Endothelial cell of umbilical vein (primary cell): ENCODE data around the gene NR2F2. TPM values are rescaled to one million over a fixed set of nuclear protein-coding genes. Genes with fewer than 3 reads are reported as not detected.

Source experiments
- BruUV-seq: library from RNA; stranded (reverse); fragments of 400-500 nt; replicated peaks from 2 replicates; lab custom pipeline; 2021; lab: Mats Ljungman, UMichigan
- CTCF ChIA-PET: fragments of 300-600, 350-600 bp; sonication (Branson Sonifier 250); formaldehyde crosslinking; loops from one replicate; lab custom pipeline; 2021; ENCODE audit warnings: antibody characterized with exemption, inconsistent platforms; lab: Charles Lee
- POLR2A ChIA-PET: fragments of 300-600, 350-600 bp; sonication (Branson Sonifier 250); formaldehyde crosslinking; loops from one replicate; lab custom pipeline; 2021; ENCODE audit warnings: antibody characterized with exemption, inconsistent platforms; lab: Charles Lee
- DNase-seq: peaks from one replicate; pipeline ENCODE4 v3.0.0-alpha.2; 2011; ENCODE audit warnings: low read depth, low spot score
- FAIRE-seq: peaks from 2 replicates; lab custom pipeline; 2011; peaks lifted over from hg19 to GRCh38; lab: Jason Lieb, UNC
- H2AFZ ChIP-seq: 2 replicates; pipeline ENCODE4 v1.6.0; 2012; ENCODE audit warnings: low read depth, low read length, control low read depth, inconsistent platforms
- H3K27ac ChIP-seq: 2 replicates; pipeline ENCODE4 v1.5.1; 2011; ENCODE audit warnings: low read depth, mild to moderate bottlenecking, control low read depth, low read length, moderate library complexity; ENCODE audit not compliant: insufficient read depth
- H3K27me3 ChIP-seq, 2 experiments: 2 replicates each; pipeline versions ENCODE4 v1.6.0 to v1.6.1; 2011; ENCODE audit warnings: low read length in 2 of 2, mixed read lengths in 1 of 2; ENCODE audit not compliant: control insufficient read depth in 2 of 2, insufficient read depth in 2 of 2
- H3K36me3 ChIP-seq, 2 experiments: 2 replicates in 1 of 2; 3 replicates in 1 of 2; pipeline ENCODE4 v1.5.1; 2011; ENCODE audit warnings: low read length in 2 of 2, mild to moderate bottlenecking in 1 of 2, moderate library complexity in 1 of 2; ENCODE audit not compliant: control insufficient read depth in 2 of 2, insufficient read depth in 2 of 2; ENCODE audit errors: extremely low read depth in 1 of 2
- H3K4me1 ChIP-seq: 3 replicates; pipeline ENCODE4 v1.5.1; 2011; ENCODE audit warnings: mild to moderate bottlenecking, low read length; ENCODE audit not compliant: control insufficient read depth, insufficient read depth; ENCODE audit errors: extremely low read depth
- H3K4me2 ChIP-seq: 2 replicates; pipeline ENCODE4 v1.6.1; 2011; ENCODE audit warnings: low read length, control low read depth, mixed read lengths; ENCODE audit not compliant: insufficient read depth
- H3K4me3 ChIP-seq, 3 experiments: fragments of 200-600 bp in 1 of 3; sonication (generic), shearing (Covaris generic) in 1 of 3; replicated peaks in 1 of 3; 2 replicates each; pipeline ENCODE4 v1.5.1; 2011 to 2016; ENCODE audit warnings: control low read depth in 3 of 3, low read length in 3 of 3, mild to moderate bottlenecking in 2 of 3, inconsistent platforms in 1 of 3, low read depth in 1 of 3, moderate library complexity in 1 of 3; ENCODE audit not compliant: insufficient read depth in 1 of 3
- H3K79me2 ChIP-seq: 2 replicates; pipeline ENCODE4 v1.6.0; 2012; ENCODE audit warnings: low read length, inconsistent platforms; ENCODE audit not compliant: control insufficient read depth, insufficient read depth
- H3K9ac ChIP-seq: replicated peaks from 2 replicates; pipeline ENCODE3; 2011; ENCODE audit warnings: low read length, control low read depth; ENCODE audit not compliant: insufficient read depth; ENCODE audit errors: extremely low read depth
- H3K9me1 ChIP-seq: replicated peaks from 3 replicates; pipeline ENCODE4 v1.6.0; 2011; ENCODE audit warnings: mild to moderate bottlenecking, low read length; ENCODE audit not compliant: control insufficient read depth, insufficient read depth; ENCODE audit errors: extremely low read depth
- H3K9me3 ChIP-seq: replicated peaks from 2 replicates; pipeline ENCODE4 v1.5.1; 2012; ENCODE audit warnings: low read length, inconsistent platforms; ENCODE audit not compliant: control insufficient read depth, insufficient read depth
- H4K20me1 ChIP-seq: replicated peaks from 2 replicates; pipeline ENCODE3; 2011; ENCODE audit warnings: mild to moderate bottlenecking, low read length; ENCODE audit not compliant: control insufficient read depth, insufficient read depth; ENCODE audit errors: extremely low read depth
- EZH2 ChIP-seq: IDR thresholded peaks from 2 replicates; pipeline ENCODE4 v1.6.1; 2012; ENCODE audit warnings: borderline replicate concordance, low read depth, mild to moderate bottlenecking, moderate library complexity, low read length, inconsistent platforms; ENCODE audit not compliant: severe bottlenecking
- GATA2 ChIP-seq: IDR thresholded peaks from 2 replicates; pipeline ENCODE4 v1.7.0; 2011; ENCODE audit warnings: low read depth, mild to moderate bottlenecking, moderate library complexity, mixed read lengths, low read length; ENCODE audit not compliant: insufficient read length, insufficient read depth
- MAX ChIP-seq: IDR thresholded peaks from 2 replicates; pipeline ENCODE4 v1.6.1; 2011; ENCODE audit not compliant: insufficient read depth, insufficient read length
- POLR2AphosphoS5 ChIP-seq: IDR thresholded peaks from 2 replicates; pipeline ENCODE4 v1.6.1; 2012; ENCODE audit warnings: low read depth, mild to moderate bottlenecking, control low read depth, low read length, moderate library complexity; ENCODE audit not compliant: insufficient read depth
- dilution Hi-C: fragments of 300-500 bp; cut with MboI; formaldehyde crosslinking; loops from one replicate; pipeline ENCODE4 v1.15.0; 2019; ENCODE audit warnings: low sequenced_read_pairs; ENCODE audit not compliant: extremely low pct_ligation_motif_present
- intact Hi-C: fragments of 100-400 bp; cut with micrococcal nuclease; formaldehyde crosslinking; loops from one replicate; pipeline ENCODE4 v1.10.0; 2022
- polyA plus RNA-seq, 4 experiments: library from polyadenylated mRNA; depleted of rRNA in 3 of 4; stranded (reverse) in 3 of 4; unstranded in 1 of 4; fragments of >200 nt; gene quantifications; 2 replicates each; pipeline versions ENCODE4 v1.2.1 to v1.2.3, GENCODE V29; 2011 to 2012; ENCODE audit warnings: missing spikeins in 1 of 4
- total RNA-seq: library from RNA; stranded (reverse); gene quantifications from 2 replicates; pipeline ENCODE4 v1.2.3, GENCODE V29; 2021
- TF ChIP-seq, protein P1 (sequence below), 2 donors: IDR thresholded peaks; 1 replicate in 1 of 2; 2 replicates in 1 of 2; pipeline ENCODE4 v1.5.1; 2011; ENCODE audit warnings: low read length in 2 of 2, mild to moderate bottlenecking in 2 of 2, moderate library complexity in 2 of 2, control low read depth in 1 of 2, inconsistent platforms in 1 of 2, low read depth in 1 of 2; ENCODE audit not compliant: insufficient read depth in 1 of 2; ENCODE audit errors: extremely low read depth in 1 of 2

NR2F2 gene
- total and polyA plus RNA-seq, 2 donors (not counting 3 experiments of a cell fraction or from before 2014, with no cell fraction given), result 105 to 182 TPM

DNA sequence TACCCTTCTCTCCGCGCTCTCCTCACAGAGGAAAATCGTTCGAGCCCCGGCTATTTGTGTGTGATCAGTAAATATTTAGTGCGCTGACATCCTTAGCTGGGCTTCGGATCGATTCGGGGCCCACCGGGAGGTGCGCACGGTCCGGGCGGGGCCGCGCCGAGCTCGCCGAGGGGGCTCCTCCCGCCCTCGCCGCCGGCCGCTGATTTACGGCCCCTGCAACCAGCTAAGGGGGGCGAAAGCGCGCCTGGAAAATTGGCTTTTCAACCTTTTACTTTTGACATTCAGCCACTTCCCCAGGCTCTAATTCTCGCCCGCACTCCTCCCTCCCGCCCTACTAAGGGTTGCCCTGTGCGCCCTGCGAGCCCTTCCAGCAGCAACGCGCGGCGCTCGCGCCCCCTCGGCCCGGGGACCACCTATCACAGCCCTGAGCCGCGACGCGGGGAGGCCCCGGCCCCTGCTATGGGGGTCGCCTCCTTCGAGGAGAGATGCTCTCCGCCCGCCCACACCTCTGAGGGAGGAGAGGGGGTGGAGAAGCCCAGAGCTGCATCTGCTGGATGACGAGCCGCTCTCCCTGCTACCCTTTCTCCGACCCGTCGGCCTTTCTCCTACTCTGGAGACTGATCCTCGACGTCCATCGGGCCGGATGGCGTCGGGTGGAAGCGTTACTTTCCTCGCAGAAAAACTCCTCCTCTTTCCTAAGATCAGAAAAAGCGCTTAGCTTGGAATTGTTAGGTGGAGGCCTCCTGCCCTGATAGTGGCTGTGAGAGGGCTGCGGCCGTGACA is 7.8 kb upstream of the NR2F2 start:
- peak overlapping the region; percentile 9 for H2AFZ ChIP-seq
- FAIRE-seq (no peak), DNase-seq (peak; percentile 57)
- TF ChIP-seq POLR2AphosphoS5 (no peak), GATA2 (no peak), MAX (no peak), EZH2 (no peak)
- TF ChIP-seq, protein P1, sequence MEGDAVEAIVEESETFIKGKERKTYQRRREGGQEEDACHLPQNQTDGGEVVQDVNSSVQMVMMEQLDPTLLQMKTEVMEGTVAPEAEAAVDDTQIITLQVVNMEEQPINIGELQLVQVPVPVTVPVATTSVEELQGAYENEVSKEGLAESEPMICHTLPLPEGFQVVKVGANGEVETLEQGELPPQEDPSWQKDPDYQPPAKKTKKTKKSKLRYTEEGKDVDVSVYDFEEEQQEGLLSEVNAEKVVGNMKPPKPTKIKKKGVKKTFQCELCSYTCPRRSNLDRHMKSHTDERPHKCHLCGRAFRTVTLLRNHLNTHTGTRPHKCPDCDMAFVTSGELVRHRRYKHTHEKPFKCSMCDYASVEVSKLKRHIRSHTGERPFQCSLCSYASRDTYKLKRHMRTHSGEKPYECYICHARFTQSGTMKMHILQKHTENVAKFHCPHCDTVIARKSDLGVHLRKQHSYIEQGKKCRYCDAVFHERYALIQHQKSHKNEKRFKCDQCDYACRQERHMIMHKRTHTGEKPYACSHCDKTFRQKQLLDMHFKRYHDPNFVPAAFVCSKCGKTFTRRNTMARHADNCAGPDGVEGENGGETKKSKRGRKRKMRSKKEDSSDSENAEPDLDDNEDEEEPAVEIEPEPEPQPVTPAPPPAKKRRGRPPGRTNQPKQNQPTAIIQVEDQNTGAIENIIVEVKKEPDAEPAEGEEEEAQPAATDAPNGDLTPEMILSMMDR (IDR thresholded peaks at IDR 0.05; ENCODE audit: extremely low read depth in 1 of 2, insufficient read depth in 1 of 2, low read depth in 1 of 2, low read length in 2 of 2), result no peak
- H3K79me2 ChIP-seq, result peaks cover 96% of the 10 kb centered on the region
- H3K9me1 ChIP-seq, result no peaks in the 10 kb centered on the region
- peak overlapping the region in 2 of 3 experiments; percentile 29 to 89 for H3K4me3 ChIP-seq
- BruUV-seq, result no TSS peak
- intact Hi-C loops, result loop anchor here (1.0 to 5.0 kb wide), 4 partner anchors 48 to 1652 kb away; no protein-coding TSS in a partner anchor
- peak overlapping the region; percentile 85 for H3K27ac ChIP-seq
- H3K36me3 ChIP-seq, result no peaks in the 10 kb centered on the region
- no peaks in the 10 kb centered on the region for H3K9me3 ChIP-seq
- ChIA-PET POLR2A (interaction anchor here (1.1 to 1.5 kb wide), 4 partner anchors 8 to 49 kb away, joined by 3 to 8 read pairs (median 5); partner anchors contain the start of gene NR2F2), CTCF (interaction anchor here (1.1 to 1.8 kb wide), 4 partner anchors 27 to 1063 kb away, joined by 3 to 6 read pairs (median 4); no protein-coding TSS in a partner anchor)
- no peaks in the 10 kb centered on the region for H4K20me1 ChIP-seq
- peaks cover 70% of the 10 kb centered on the region for H3K4me1 ChIP-seq
- H3K4me2 ChIP-seq, result peak overlapping the region; percentile 88
- dilution Hi-C loops, result no loop called here
- H3K27me3 ChIP-seq, result no peaks in the 10 kb centered on the region
- peak overlapping the region; percentile 97 for H3K9ac ChIP-seq
